Breast epithelium (tissue), 4 donors: ENCODE results near the gene SQSTM1. TPM values are rescaled to one million over a fixed set of nuclear protein-coding genes. Genes with fewer than 3 reads are reported as not detected.

ENCODE experiments used
- DNase-seq, 2 donors: peaks; one replicate each; pipeline ENCODE4 v3.0.0-alpha.2; 2019; ENCODE audit warnings: low spot score in 2 of 2
- H3K27ac ChIP-seq, 2 donors: fragments of 200-600 bp; sonication (generic) in 1 of 2; one replicate each; pipeline ENCODE4 v1.5.1; 2016 to 2019; ENCODE audit warnings: mild to moderate bottlenecking in 1 of 2
- H3K27me3 ChIP-seq, 2 donors: fragments of 200-600 bp; sonication (generic) in 1 of 2; one replicate each; pipeline versions ENCODE4 v1.5.1 to v1.6.0; 2017 to 2019; ENCODE audit warnings: control low read depth in 1 of 2, mild to moderate bottlenecking in 1 of 2
- H3K36me3 ChIP-seq: fragments of 200-600 bp; one replicate; pipeline ENCODE4 v1.5.1; 2019
- H3K4me1 ChIP-seq, 2 donors: fragments of 200-600 bp; sonication (generic); one replicate each; pipeline ENCODE4 v1.5.1; 2016 to 2019; ENCODE audit warnings: control low read depth in 1 of 2
- H3K4me3 ChIP-seq, 3 donors: fragments of 200-600 bp; sonication (generic); 1 replicate in 2 of 3; 2 replicates in 1 of 3; pipeline ENCODE4 v1.5.1; 2016 to 2019; ENCODE audit warnings: mild to moderate bottlenecking in 3 of 3, moderate library complexity in 2 of 3
- H3K9me3 ChIP-seq, 2 donors: fragments of 200-600 bp; sonication (generic) in 1 of 2; one replicate each; pipeline ENCODE4 v1.5.1; 2016 to 2019; ENCODE audit warnings: control low read depth in 1 of 2
- POLR2A ChIP-seq: fragments of 450-650 bp; IDR thresholded peaks from one replicate; pipeline ENCODE4 v1.6.1; 2016; ENCODE audit warnings: antibody characterized with exemption, mild to moderate bottlenecking, moderate library complexity
- POLR2AphosphoS5 ChIP-seq, 3 donors: sonication (generic); formaldehyde crosslinking; IDR thresholded peaks; one replicate each; pipeline ENCODE4 v1.6.1; 2017; ENCODE audit warnings: antibody characterized with exemption in 3 of 3
- intact Hi-C: fragments of 100-400 bp; cut with DNase I; formaldehyde crosslinking; loops from one replicate; pipeline ENCODE4 v1.15.1; 2023; ENCODE audit warnings: low total_unique reads
- total RNA-seq, 3 donors: library from RNA; depleted of rRNA; stranded (reverse); fragments of >200 nt; gene quantifications; one replicate each; pipeline ENCODE4 v1.1.0, GENCODE V29; 2016
- TF ChIP-seq, protein P1 (sequence below), 3 donors: fragments of 450-650 bp; IDR thresholded peaks; one replicate each; pipeline ENCODE4 v1.5.1; 2016 to 2017; ENCODE audit warnings: antibody characterized with exemption in 3 of 3, mild to moderate bottlenecking in 3 of 3, moderate library complexity in 3 of 3

The SQSTM1 gene
- 100 to 1,000 TPM; 407 to 695 (median 462) TPM for total RNA-seq

DNA sequence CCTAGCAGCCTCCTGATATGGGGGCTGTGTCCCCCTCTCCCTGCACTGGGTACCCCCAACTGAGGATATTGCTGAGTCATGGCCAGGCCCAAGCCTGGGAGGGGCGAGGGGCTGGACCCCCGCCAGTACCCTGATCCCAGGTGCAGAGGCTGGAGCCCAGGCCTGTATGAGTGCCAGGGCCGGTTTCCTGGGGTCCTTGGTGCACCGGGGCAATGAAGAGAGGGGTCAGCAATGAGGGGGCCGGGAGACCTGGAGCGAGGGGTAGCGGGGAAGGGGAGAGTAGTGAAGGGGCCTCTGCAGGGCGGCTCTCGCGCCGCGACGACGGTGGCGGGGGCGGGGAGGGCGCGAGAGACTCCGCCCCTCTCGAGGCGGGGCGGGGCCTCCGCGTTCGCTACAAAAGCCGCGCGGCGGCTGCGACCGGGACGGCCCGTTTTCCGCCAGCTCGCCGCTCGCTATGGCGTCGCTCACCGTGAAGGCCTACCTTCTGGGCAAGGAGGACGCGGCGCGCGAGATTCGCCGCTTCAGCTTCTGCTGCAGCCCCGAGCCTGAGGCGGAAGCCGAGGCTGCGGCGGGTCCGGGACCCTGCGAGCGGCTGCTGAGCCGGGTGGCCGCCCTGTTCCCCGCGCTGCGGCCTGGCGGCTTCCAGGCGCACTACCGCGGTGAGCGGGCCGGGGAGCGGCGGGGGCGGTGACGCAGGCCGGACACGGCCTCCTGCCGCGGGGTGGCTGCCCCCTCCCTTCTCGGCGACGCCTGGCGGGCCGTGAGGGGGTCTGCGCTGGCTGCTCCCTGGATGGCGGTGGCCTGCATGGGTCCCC lies at the start of gene SQSTM1:
Gene SQSTM1 (plus strand): TSS at position 423 of the 815 bp plus-strand sequence. CDS start 32 bp downstream, at position 455.
- TF ChIP-seq POLR2AphosphoS5 (IDR thresholded peaks at IDR 0.05) = peak; percentile 99
- TF ChIP-seq POLR2A = peak; percentile 95
- TF ChIP-seq, protein P1, sequence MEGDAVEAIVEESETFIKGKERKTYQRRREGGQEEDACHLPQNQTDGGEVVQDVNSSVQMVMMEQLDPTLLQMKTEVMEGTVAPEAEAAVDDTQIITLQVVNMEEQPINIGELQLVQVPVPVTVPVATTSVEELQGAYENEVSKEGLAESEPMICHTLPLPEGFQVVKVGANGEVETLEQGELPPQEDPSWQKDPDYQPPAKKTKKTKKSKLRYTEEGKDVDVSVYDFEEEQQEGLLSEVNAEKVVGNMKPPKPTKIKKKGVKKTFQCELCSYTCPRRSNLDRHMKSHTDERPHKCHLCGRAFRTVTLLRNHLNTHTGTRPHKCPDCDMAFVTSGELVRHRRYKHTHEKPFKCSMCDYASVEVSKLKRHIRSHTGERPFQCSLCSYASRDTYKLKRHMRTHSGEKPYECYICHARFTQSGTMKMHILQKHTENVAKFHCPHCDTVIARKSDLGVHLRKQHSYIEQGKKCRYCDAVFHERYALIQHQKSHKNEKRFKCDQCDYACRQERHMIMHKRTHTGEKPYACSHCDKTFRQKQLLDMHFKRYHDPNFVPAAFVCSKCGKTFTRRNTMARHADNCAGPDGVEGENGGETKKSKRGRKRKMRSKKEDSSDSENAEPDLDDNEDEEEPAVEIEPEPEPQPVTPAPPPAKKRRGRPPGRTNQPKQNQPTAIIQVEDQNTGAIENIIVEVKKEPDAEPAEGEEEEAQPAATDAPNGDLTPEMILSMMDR (IDR thresholded peaks at IDR 0.05) = no peak
- H3K4me1 ChIP-seq = peaks cover 19 to 24% of the 10 kb centered on the region in 2 donors
- intact Hi-C loops = no loop called here
- peak within 1 kb of the TSS; percentile 99 to 100 for H3K27ac ChIP-seq
- H3K4me3 ChIP-seq = peak within 1 kb of the TSS; percentile 94 to 100 (median 100)
- peak; percentile 75 to 78 for DNase-seq
- no peaks in the 10 kb centered on the region for H3K9me3 ChIP-seq
- no peaks in the 10 kb centered on the region for H3K27me3 ChIP-seq
- peaks cover 18% of the 10 kb centered on the region for H3K36me3 ChIP-seq

DNA sequence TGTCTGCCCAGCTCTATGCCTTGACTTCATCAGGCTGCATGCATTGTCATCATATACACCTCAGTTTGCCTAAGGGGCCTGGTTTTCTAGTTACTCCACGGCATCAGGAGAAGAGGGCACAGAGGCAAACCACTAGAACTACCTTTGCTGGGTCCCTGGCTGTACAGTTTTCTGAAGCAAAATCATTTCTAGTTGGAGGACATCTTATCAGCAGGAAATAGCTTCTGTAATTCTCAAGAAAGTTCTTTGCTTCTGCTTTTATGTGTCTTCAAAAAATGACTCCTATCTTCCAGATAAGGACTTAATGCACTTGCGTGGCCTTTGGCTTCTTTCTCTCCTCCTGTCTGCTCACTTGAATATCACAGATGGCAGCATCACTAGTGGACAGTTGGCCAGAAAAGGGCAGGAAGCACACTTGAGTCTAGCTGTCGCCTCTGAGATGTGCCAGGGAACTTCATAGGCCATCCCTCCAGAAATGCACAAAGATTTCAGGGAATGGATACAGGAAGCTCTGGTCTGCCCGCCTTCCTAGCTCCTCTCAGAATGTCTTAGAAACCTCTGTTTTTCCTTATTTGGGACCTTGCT lies 49.3 kb upstream of the SQSTM1 start:
- no peak overlapping the region for H3K27ac ChIP-seq
- no peaks in the 10 kb centered on the region for H3K4me1 ChIP-seq
- DNase-seq = no peak
- H3K9me3 ChIP-seq = no peaks in the 10 kb centered on the region
- intact Hi-C loops = no loop called here
- peaks cover 11% of the 10 kb centered on the region for H3K36me3 ChIP-seq
- H3K4me3 ChIP-seq = no peak overlapping the region
- TF ChIP-seq, protein P1 (IDR thresholded peaks at IDR 0.05) = no peak
- no peak for TF ChIP-seq POLR2AphosphoS5 (IDR thresholded peaks at IDR 0.05)
- TF ChIP-seq POLR2A = no peak
- no peaks in the 10 kb centered on the region for H3K27me3 ChIP-seq

DNA sequence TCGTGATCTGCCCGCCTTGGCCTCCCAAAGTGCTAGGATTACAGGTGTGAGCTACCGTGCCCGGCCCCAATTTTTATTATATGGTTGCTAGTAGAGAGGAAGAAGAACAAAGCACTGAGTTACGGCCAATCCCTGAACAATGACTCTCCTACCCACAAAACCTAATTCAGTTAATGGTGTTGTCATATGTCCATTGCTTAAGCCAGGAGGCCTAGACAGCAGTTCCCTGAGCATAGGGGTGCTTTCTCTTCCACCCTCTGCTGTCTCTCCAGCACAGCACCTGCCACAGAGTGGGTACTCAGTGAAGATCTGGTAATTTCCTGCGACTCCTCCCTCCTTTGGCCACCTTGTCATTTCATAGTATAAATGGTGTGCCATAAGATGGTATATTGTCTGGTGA lies 48.4 kb upstream of the SQSTM1 start:
- Histone ChIP-seq H3K4me1 (no peaks in the 10 kb centered on the region), H3K27me3 (no peaks in the 10 kb centered on the region), H3K36me3 (peaks cover 11% of the 10 kb centered on the region), H3K9me3 (no peaks in the 10 kb centered on the region), H3K4me3 (no peak overlapping the region), H3K27ac (no peak overlapping the region)
- TF ChIP-seq, protein P1 (IDR thresholded peaks at IDR 0.05) = no peak
- no peak for TF ChIP-seq POLR2A
- intact Hi-C loops = no loop called here
- no peak for DNase-seq

DNA sequence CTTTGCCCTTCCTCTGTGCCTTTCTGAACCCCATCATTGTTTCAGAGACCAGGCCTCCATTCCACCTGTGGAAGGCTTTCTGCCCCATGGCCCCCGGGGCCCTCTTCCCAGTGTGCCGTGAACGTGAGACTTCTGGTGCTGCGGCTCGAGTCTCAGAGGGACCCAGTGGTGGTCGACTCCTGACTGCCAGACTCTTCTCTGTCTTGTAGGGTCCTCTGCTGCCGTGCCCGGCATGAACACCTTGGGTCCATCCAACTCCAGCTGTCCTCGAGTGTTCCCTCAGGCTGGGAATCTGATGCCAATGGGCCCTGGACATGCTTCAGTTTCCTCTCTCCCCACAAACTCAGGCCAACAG lies 47.0 kb upstream of the SQSTM1 start:
- Histone ChIP-seq H3K4me1 (no peaks in the 10 kb centered on the region), H3K36me3 (peaks cover 11% of the 10 kb centered on the region), H3K4me3 (no peak overlapping the region), H3K9me3 (no peaks in the 10 kb centered on the region), H3K27me3 (no peaks in the 10 kb centered on the region), H3K27ac (no peak overlapping the region)
- intact Hi-C loops = no loop called here
- TF ChIP-seq, protein P1 (IDR thresholded peaks at IDR 0.05) = no peak
- TF ChIP-seq POLR2A (no peak), POLR2AphosphoS5 (IDR thresholded peaks at IDR 0.05) (no peak)
- DNase-seq = no peak

DNA sequence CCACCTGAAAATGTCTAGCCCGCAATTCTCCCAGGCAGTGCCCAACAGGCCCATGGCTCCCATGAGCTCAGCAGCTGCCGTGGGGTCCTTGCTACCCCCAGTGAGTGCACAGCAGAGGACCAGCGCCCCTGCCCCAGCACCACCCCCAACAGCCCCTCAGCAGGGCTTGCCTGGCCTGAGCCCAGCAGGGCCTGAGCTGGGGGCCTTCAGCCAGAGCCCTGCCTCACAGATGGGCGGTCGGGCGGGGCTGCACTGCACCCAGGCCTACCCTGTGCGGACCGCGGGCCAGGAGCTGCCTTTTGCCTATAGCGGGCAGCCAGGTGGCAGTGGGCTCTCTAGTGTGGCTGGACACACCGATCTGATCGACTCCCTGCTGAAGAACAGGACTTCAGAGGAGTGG lies 46.3 kb upstream of the SQSTM1 start:
- peaks cover 11% of the 10 kb centered on the region for H3K36me3 ChIP-seq

More for the DNA sequence above, 46.3 kb upstream of the SQSTM1 start:
- Histone ChIP-seq H3K9me3 (no peaks in the 10 kb centered on the region), H3K4me1 (no peaks in the 10 kb centered on the region), H3K27ac (no peak overlapping the region), H3K27me3 (no peaks in the 10 kb centered on the region), H3K4me3 (no peak overlapping the region)
- TF ChIP-seq POLR2AphosphoS5 (IDR thresholded peaks at IDR 0.05) (no peak), POLR2A (no peak)
- TF ChIP-seq, protein P1 (IDR thresholded peaks at IDR 0.05) = no peak
- no peak for DNase-seq
- intact Hi-C loops = no loop called here
